Activated CD4-positive, alpha-beta T cell treated with anti-CD3 and anti-CD28 coated beads, Interleukin-2, Interleukin-6, amounts not matched to agents 100 ng/mL and 50 ng/mL, durations not matched to agents 16 hours and 8 hours (primary cell): ENCODE results near the gene RPS15.

ENCODE experiments used
- DNase-seq: peaks from one replicate; pipeline ENCODE4 v3.0.0-alpha.2; 2020

The RPS15 gene

DNA sequence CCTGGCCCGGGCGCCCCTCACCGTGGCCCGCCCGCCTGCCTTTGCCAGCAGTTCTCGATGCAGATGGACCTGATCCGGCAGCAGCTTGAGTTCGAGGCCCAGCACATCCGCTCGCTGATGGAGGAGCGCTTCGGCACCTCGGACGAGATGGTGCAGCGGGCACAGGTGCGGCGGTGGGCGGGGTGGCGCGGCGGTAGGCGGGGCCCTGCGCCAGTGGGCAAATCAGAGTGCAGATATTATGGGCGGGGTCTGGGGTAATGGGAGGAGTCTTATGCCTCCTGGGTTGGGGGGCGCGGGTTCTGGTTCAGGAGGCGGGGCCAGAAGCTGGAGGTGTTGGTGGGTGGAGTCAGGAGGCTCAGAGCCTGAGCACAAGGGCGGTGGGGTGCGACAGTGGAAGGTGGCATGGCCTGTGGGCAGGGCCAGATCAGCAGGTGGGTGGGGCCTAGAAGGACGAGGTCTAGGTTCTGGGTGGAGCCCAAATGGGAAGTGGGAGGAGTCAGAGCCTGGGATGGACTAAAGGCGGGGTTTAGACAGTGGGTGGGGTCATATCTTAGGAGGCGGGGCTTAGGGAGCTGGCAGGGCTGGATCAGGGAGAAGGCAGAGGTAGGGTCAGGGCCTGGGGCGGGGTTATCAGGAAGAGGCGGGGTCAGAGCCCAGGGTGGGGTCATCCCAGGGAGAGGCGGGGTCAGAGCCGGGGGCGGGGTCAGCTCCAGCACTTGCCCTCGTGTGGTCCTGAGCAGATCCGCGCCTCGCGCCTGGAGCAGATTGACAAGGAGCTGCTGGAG, 17.3 kb downstream of the RPS15 start:
- DNase-seq: peak; percentile 77

DNA sequence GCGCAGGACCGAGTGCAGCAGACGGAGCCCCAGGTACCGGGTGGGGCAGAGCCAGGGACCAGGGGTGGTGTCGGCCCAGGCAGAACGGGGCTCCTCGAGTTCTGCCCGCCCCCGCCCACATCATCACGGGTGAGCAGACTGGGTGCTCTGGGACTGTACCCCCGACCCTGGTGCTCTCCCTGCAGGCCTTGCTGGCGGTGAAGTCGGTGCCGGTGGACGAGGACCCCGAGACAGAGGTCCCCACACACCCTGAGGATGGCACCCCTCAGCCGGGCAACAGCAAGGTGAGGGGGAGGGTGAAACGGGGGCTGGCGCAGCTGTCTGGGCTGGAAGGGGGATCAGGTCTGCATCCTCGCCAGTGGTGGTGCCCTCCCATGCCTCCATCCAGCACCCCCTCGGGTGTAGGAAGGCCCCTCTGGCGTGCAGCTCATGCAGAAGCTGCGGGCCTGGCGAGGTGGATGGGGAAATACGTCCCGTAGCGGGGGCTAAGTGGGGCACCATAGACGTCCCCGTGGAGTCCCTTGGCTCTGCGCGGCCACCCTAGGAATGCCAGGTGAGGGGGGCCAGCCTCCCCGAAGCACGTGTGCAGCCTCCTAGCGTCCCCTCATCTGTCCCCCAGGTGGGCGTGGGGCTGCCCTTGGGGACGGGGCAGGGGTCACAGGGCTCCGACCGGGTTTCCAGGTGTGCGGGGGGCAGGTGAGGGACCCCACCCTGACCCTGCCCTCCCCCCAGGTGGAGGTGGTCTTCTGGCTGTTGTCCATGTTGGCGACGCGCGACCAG, 18.1 kb downstream of the RPS15 start:
- no peak for DNase-seq

- DNase-seq: no peak
Observed at GRCh38 chr19:1457031-1457739, 19.0 kb downstream of the RPS15 start.

- no peak for DNase-seq
Observed at GRCh38 chr19:1457892-1458291, 19.7 kb downstream of the RPS15 start.

DNA sequence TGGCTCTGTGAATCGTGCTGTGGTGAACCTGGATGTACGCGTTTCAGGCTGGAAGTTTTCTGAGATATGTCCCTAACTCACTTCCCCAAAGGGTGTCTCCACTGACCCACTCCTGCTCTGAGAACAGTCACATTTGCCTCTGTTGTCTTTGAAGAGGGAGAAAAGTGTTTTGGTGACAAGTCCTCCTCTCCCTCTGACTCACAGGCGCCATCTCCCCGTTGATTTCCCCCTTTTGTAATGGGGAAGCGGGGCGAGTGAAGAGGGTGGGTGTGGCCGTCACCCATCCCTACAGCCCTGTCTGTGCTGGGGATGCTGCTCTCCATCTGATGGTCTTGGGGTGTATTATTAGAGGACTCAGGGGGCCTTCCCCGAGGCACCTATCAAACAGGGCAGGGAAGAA, 21.3 kb downstream of the RPS15 start:
- DNase-seq: no peak

GRCh38 chr19:1460033-1460995, 22.1 kb downstream of the RPS15 start:
- no peak for DNase-seq

- DNase-seq: no peak
Observed at GRCh38 chr19:1461862-1462261, 23.7 kb downstream of the RPS15 start.

DNA sequence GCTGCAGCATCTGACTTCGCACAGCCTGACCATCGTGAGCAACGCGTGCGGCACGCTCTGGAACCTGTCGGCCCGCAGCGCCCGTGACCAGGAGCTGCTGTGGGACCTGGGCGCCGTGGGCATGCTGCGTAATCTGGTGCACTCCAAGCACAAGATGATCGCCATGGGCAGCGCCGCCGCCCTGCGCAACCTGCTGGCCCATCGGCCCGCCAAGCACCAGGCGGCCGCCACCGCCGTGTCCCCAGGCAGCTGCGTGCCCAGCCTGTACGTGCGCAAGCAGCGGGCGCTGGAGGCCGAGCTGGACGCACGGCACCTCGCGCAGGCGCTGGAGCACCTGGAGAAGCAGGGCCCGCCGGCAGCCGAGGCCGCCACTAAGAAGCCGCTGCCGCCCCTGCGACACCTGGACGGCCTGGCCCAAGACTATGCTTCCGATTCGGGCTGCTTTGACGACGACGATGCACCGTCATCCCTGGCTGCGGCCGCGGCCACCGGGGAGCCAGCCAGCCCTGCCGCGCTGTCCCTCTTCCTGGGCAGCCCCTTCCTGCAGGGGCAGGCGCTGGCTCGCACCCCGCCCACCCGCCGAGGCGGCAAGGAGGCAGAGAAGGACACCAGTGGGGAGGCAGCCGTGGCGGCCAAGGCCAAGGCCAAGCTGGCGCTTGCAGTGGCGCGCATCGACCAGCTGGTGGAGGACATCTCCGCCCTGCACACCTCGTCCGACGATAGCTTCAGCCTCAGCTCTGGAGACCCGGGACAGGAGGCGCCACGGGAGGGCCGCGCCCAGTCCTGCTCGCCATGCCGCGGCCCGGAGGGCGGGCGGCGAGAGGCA, 27.2 kb downstream of the RPS15 start:
- DNase-seq: peak; percentile 54

- no peak for DNase-seq
Observed at GRCh38 chr19:1466018-1466460, 27.8 kb downstream of the RPS15 start.

- no peak for DNase-seq
Observed at GRCh38 chr19:1466461-1467214, 28.4 kb downstream of the RPS15 start.

DNA sequence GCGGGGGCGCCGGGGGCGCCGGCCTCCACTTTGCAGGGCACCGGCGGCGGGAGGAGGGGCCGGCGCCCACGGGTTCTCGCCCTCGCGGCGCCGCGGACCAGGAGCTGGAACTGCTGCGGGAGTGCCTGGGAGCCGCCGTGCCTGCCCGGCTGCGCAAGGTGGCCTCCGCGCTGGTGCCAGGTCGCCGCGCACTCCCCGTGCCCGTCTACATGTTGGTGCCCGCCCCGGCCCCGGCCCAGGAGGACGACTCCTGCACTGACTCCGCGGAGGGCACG, 29.0 kb downstream of the RPS15 start:
- DNase-seq: no peak

- DNase-seq: no peak
Observed at GRCh38 chr19:1467490-1468273, 29.5 kb downstream of the RPS15 start.

DNA sequence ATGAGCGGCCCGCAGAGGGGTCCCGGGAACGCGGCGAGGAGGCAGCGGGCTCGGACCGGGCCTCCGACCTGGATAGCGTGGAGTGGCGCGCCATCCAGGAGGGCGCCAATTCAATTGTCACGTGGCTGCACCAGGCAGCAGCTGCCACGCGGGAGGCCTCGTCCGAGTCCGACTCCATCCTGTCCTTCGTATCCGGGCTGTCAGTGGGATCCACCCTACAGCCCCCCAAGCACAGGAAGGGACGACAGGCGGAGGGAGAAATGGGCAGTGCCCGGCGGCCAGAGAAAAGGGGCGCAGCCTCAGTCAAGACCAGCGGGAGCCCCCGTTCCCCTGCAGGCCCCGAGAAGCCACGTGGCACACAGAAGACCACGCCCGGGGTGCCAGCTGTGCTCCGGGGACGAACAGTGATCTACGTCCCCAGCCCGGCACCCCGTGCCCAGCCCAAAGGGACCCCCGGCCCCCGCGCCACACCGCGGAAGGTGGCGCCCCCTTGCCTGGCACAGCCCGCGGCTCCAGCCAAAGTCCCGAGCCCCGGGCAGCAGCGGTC, 30.2 kb downstream of the RPS15 start:
- no peak for DNase-seq

- DNase-seq: peak; percentile 60
Observed at GRCh38 chr19:1468821-1469254, 30.6 kb downstream of the RPS15 start.

DNA sequence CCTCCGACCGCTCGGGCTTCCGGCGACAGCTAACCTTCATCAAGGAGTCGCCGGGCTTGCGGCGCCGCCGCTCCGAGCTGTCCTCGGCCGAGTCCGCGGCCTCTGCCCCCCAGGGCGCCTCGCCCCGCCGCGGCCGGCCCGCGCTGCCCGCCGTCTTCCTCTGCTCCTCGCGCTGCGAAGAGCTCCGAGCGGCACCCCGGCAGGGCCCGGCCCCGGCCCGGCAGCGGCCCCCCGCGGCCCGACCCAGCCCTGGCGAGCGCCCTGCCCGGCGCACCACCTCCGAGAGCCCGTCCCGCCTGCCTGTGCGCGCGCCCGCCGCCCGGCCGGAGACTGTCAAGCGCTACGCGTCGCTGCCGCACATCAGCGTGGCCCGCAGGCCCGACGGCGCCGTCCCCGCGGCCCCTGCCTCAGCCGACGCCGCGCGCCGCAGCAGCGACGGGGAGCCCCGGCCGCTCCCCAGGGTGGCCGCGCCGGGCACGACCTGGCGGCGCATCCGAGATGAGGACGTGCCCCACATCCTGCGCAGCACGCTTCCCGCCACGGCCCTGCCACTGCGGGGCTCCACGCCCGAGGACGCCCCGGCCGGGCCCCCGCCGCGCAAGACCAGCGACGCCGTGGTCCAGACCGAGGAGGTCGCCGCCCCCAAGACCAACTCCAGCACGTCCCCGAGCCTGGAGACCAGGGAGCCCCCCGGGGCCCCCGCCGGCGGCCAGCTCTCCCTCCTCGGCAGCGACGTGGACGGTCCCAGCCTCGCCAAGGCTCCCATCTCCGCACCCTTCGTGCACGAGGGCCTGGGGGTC, 31.3 kb downstream of the RPS15 start:
- DNase-seq: peak; percentile 49

GRCh38 chr19:1470055-1470304, 31.8 kb downstream of the RPS15 start:
- DNase-seq: no peak

- DNase-seq: peak; percentile 77
Observed at GRCh38 chr19:1470305-1471009, 32.3 kb downstream of the RPS15 start.

DNA sequence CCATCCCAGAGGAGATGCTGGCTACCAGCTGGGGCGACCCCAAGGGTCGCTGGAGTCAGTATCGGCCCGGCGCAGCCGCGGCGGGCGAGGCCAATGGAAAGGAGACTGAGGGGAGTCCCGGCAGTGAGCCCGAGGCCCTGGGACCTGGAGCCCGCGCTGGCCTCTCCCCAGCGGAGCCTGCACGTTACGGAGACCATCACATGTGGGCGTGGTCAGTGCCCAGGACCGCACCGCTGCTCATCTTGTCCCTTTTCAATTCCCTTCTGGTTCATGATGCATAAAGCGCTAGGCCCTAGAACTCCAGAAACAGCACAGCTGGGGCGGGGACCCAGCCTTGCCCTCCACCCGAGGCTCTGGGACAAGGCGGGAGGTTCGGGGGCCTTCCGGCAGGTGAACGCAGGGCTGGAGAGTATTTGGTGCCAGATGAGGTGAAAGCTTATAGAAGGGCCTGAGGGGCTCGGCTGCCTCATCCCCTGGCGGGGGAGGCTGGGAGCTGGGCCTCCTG, 32.9 kb downstream of the RPS15 start:
- DNase-seq: peak; percentile 40
